A549 (cell line): ENCODE data around the gene CUL3. TPM values are rescaled to one million over a fixed set of nuclear protein-coding genes. Genes with fewer than 3 reads are reported as not detected.

ENCODE experiments used
- ATAC-seq, 2 experiments: fragments of 200-7000 bp in 1 of 2; fragments of >200 bp in 1 of 2; cut with Nextera tagmentation in 1 of 2; cut with Tn5 transposase in 1 of 2; 3 replicates each; pipeline versions ENCODE4 v1.8.0 to v1.9.1; 2018 to 2020; ENCODE audit warnings: mild to moderate bottlenecking in 1 of 2, moderate library complexity in 1 of 2
- CTCF ChIA-PET: fragments of 300-600 bp; sonication (Branson Sonifier 250); formaldehyde crosslinking; extraction: SDS; loops from one replicate; lab custom pipeline; 2021; ENCODE audit warnings: antibody characterized with exemption, inconsistent platforms; lab: Yijun Ruan, JAX
- POLR2A ChIA-PET: fragments of 350-600 bp; formaldehyde crosslinking; extraction: SDS; loops from one replicate; lab custom pipeline; 2021; ENCODE audit warnings: antibody characterized with exemption, inconsistent platforms; lab: Yijun Ruan, JAX
- DNase-seq, 2 experiments: peaks; one replicate each; pipeline versions ENCODE4 v3.0.0 to v3.0.0-alpha.2; 2011 to 2016; ENCODE audit warnings: low read depth in 1 of 2, low spot score in 1 of 2
- FAIRE-seq: peaks from 2 replicates; lab custom pipeline; 2011; peaks lifted over from hg19 to GRCh38; lab: Jason Lieb, UNC
- H3K27ac ChIP-seq, 2 experiments: fragments of >200 bp; sonication (Bioruptor Twin); formaldehyde crosslinking; 3 replicates each; pipeline ENCODE4 v1.5.1; 2016 to 2017
- H3K4me1 ChIP-seq: fragments of >200 bp; sonication (Bioruptor Twin); formaldehyde crosslinking; 3 replicates; pipeline ENCODE4 v1.6.1; 2016
- H3K4me2 ChIP-seq: fragments of >200 bp; sonication (Bioruptor Twin); formaldehyde crosslinking; 3 replicates; pipeline ENCODE4 v1.6.1; 2016
- H3K4me3 ChIP-seq: fragments of >200 bp; sonication (Bioruptor Twin); formaldehyde crosslinking; 3 replicates; pipeline ENCODE4 v1.5.1; 2016
- H3K9me3 ChIP-seq: fragments of >200 bp; sonication (Bioruptor Twin); formaldehyde crosslinking; 3 replicates; pipeline ENCODE4 v1.6.1; 2016
- BHLHE40 ChIP-seq: IDR thresholded peaks from 2 replicates; pipeline ENCODE4 v1.6.1; 2012; ENCODE audit warnings: low read depth, low read length, inconsistent platforms
- CBX2 ChIP-seq: fragments of 200-600 bp; sonication (generic); IDR thresholded peaks from 2 replicates; pipeline ENCODE4 v1.6.1; 2016; ENCODE audit warnings: low read depth, mild to moderate bottlenecking, borderline replicate concordance
- CBX8 ChIP-seq: fragments of 200-600 bp; sonication (generic); IDR thresholded peaks from 2 replicates; pipeline ENCODE4 v1.6.1; 2016
- CHD2 ChIP-seq: fragments of 150-350 bp; IDR thresholded peaks from 2 replicates; pipeline ENCODE4 v1.6.1; 2014; ENCODE audit warnings: low read length; ENCODE audit not compliant: partially characterized antibody
- EP300 ChIP-seq, 2 experiments: fragments of >200 bp; sonication (Bioruptor Twin); formaldehyde crosslinking; IDR thresholded peaks; 2 replicates in 1 of 2; 3 replicates in 1 of 2; pipeline ENCODE4 v1.6.1; 2016 to 2017
- FOSL2 ChIP-seq, 2 experiments: fragments of 450-650 bp in 1 of 2; fragments of >200 bp in 1 of 2; sonication (Bioruptor Twin) in 1 of 2; formaldehyde crosslinking; IDR thresholded peaks; 2 replicates each; pipeline versions ENCODE4 v1.5.0 to v1.6.1; 2016 to 2020; ENCODE audit warnings: mild to moderate bottlenecking in 1 of 2, moderate library complexity in 1 of 2
- FOXS1 ChIP-seq: fragments of 250-450 bp; sonication (Bioruptor Pico); IDR thresholded peaks from 2 replicates; pipeline ENCODE4 v1.5.0; 2020; ENCODE audit warnings: mild to moderate bottlenecking, moderate library complexity
- HES2 ChIP-seq: fragments of >200 bp; sonication (Bioruptor Twin); formaldehyde crosslinking; IDR thresholded peaks from 2 replicates; pipeline ENCODE4 v1.6.1; 2016
- HMGXB4 ChIP-seq: fragments of 250-450 bp; sonication (Bioruptor Pico); IDR thresholded peaks from 2 replicates; pipeline ENCODE4 v1.5.0; 2021; ENCODE audit warnings: mild to moderate bottlenecking, moderate library complexity, borderline replicate concordance
- HOXA7 ChIP-seq: fragments of 250-450 bp; sonication (Bioruptor Pico); IDR thresholded peaks from 2 replicates; pipeline ENCODE4 v1.5.0; 2020; ENCODE audit warnings: mild to moderate bottlenecking, moderate library complexity
- HOXB13 ChIP-seq: fragments of 250-450 bp; sonication (Bioruptor Pico); IDR thresholded peaks from 2 replicates; pipeline ENCODE4 v1.5.0; 2020; ENCODE audit warnings: low read depth, mild to moderate bottlenecking, moderate library complexity
- HOXB5 ChIP-seq: fragments of 250-450 bp; sonication (Bioruptor Pico); IDR thresholded peaks from 2 replicates; pipeline ENCODE4 v1.5.0; 2020; ENCODE audit warnings: mild to moderate bottlenecking, moderate library complexity
- JUN ChIP-seq, 2 experiments: fragments of >200 bp; sonication (Bioruptor Twin); formaldehyde crosslinking; IDR thresholded peaks; 2 replicates in 1 of 2; 3 replicates in 1 of 2; pipeline ENCODE4 v1.6.1; 2016 to 2017
- KDM1A ChIP-seq: fragments of 200-600 bp; sonication (generic); IDR thresholded peaks from 2 replicates; pipeline ENCODE4 v1.6.1; 2016; ENCODE audit warnings: low read depth, mild to moderate bottlenecking
- MAZ ChIP-seq: fragments of 150-350 bp; IDR thresholded peaks from 2 replicates; pipeline ENCODE4 v1.6.1; 2014; ENCODE audit warnings: antibody characterized with exemption, low read depth, low read length, borderline replicate concordance
- NFE2L2 ChIP-seq: fragments of 150-350 bp; conservative IDR thresholded peaks from 2 replicates; pipeline ENCODE4 v1.6.1; 2014; ENCODE audit warnings: low read length
- NPAS2 ChIP-seq: fragments of 250-450 bp; sonication (Bioruptor Pico); IDR thresholded peaks from 2 replicates; pipeline ENCODE4 v1.8.0; 2022; ENCODE audit warnings: mild to moderate bottlenecking, moderate library complexity, borderline replicate concordance
- PHF8 ChIP-seq: fragments of 200-600 bp; sonication (generic); IDR thresholded peaks from 2 replicates; pipeline ENCODE4 v1.6.1; 2016; ENCODE audit warnings: low read depth, mild to moderate bottlenecking, antibody characterized with exemption, moderate library complexity, borderline replicate concordance
- POLR2A ChIP-seq: IDR thresholded peaks from 2 replicates; pipeline ENCODE4 v1.6.1; 2012; ENCODE audit warnings: mild to moderate bottlenecking, low read length
- POLR2AphosphoS2 ChIP-seq: conservative IDR thresholded peaks from 2 replicates; pipeline ENCODE4 v1.6.1; 2012; ENCODE audit warnings: low read length, improper control_type of control experiment, inconsistent platforms
- RAD21 ChIP-seq, 2 experiments: fragments of >200 bp in 1 of 2; sonication (Bioruptor Twin) in 1 of 2; formaldehyde crosslinking in 1 of 2; IDR thresholded peaks in 1 of 2; conservative IDR thresholded peaks in 1 of 2; 2 replicates in 1 of 2; 3 replicates in 1 of 2; pipeline ENCODE4 v1.6.1; 2012 to 2018; ENCODE audit warnings: inconsistent platforms in 1 of 2
- RARB ChIP-seq: fragments of 250-450 bp; sonication (Bioruptor Pico); IDR thresholded peaks from 2 replicates; pipeline ENCODE4 v1.8.0; 2021; ENCODE audit warnings: mild to moderate bottlenecking, moderate library complexity
- SMC3 ChIP-seq: fragments of >200 bp; sonication (Bioruptor Twin); formaldehyde crosslinking; IDR thresholded peaks from 3 replicates; pipeline ENCODE4 v1.6.1; 2018; ENCODE audit warnings: inconsistent platforms
- USF2 ChIP-seq: fragments of 450-650 bp; IDR thresholded peaks from 2 replicates; pipeline ENCODE4 v1.6.1; 2014; ENCODE audit warnings: antibody characterized with exemption
- ZC3H11A ChIP-seq: fragments of 450-650 bp; IDR thresholded peaks from 2 replicates; pipeline ENCODE4 v1.6.1; 2014; ENCODE audit warnings: antibody characterized with exemption, mild to moderate bottlenecking
- ZFP36 ChIP-seq: fragments of 450-650 bp; IDR thresholded peaks from 2 replicates; pipeline ENCODE4 v1.6.1; 2014; ENCODE audit warnings: borderline replicate concordance; ENCODE audit not compliant: partially characterized antibody
- ZNF302 ChIP-seq: fragments of 250-450 bp; sonication (Bioruptor Pico); IDR thresholded peaks from 2 replicates; pipeline ENCODE4 v1.9.0; 2021; ENCODE audit warnings: inconsistent platforms, mild to moderate bottlenecking, moderate library complexity
- ZSCAN20 ChIP-seq: fragments of 250-450 bp; sonication (Bioruptor Pico); IDR thresholded peaks from 2 replicates; pipeline ENCODE4 v1.8.0; 2022; ENCODE audit warnings: mild to moderate bottlenecking, moderate library complexity
- WGBS: methylation state at CpG from one replicate; pipeline ENCODE4 v1.1.6; 2017; ENCODE audit errors: missing lambda C conversion rate; 5-methylcytosine and 5-hydroxymethylcytosine counted together
- polyA plus RNA-seq, 4 experiments: library from polyadenylated mRNA; depleted of rRNA in 3 of 4; stranded (reverse); fragments of >200 nt; fragmentation: RNase III in 1 of 4; extraction: RNeasy Plus Mini Kit Qiagen cat#74134 plus additional on column Dnase treatment in 1 of 4; gene quantifications; 2 replicates in 3 of 4; 3 replicates in 1 of 4; pipeline ENCODE4 v1.2.3, GENCODE V29; 2011 to 2017
- TF ChIP-seq, protein P1 (sequence below): fragments of >200 bp; sonication (Bioruptor Twin); formaldehyde crosslinking; IDR thresholded peaks from 3 replicates; pipeline ENCODE4 v1.6.1; 2016
- TF ChIP-seq, protein P2 (sequence below): IDR thresholded peaks from 2 replicates; pipeline ENCODE4 v1.6.1; 2012

Gene CUL3
- polyA plus RNA-seq, 2 of the 4 experiments (the other 2 are of a cell fraction): 70.5 to 73.9 TPM

GRCh38 chr2:224532931-224533330 lies 52.2 kb downstream of the CUL3 start:
- no peak overlapping the region for H3K27ac ChIP-seq
- H3K4me2 ChIP-seq: no peak overlapping the region
- WGBS: 92% methylated on average over 3 of the region's 3 CpGs
- H3K4me1 ChIP-seq: no peaks in the 10 kb centered on the region
- POLR2A ChIA-PET: no interaction called here
- no peak overlapping the region for H3K4me3 ChIP-seq
- TF ChIP-seq HOXA7 (CRISPR knock-in tag): no peak
- TF ChIP-seq CBX2: no peak
- no peak for TF ChIP-seq BHLHE40
- TF ChIP-seq HOXB5 (CRISPR knock-in tag): no peak
- TF ChIP-seq HES2: no peak
- TF ChIP-seq ZC3H11A: no peak
- TF ChIP-seq NPAS2: no peak
- TF ChIP-seq, protein P1, sequence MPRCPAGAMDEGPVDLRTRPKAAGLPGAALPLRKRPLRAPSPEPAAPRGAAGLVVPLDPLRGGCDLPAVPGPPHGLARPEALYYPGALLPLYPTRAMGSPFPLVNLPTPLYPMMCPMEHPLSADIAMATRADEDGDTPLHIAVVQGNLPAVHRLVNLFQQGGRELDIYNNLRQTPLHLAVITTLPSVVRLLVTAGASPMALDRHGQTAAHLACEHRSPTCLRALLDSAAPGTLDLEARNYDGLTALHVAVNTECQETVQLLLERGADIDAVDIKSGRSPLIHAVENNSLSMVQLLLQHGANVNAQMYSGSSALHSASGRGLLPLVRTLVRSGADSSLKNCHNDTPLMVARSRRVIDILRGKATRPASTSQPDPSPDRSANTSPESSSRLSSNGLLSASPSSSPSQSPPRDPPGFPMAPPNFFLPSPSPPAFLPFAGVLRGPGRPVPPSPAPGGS: no peak
- no peak for TF ChIP-seq CHD2
- no peak for TF ChIP-seq POLR2A
- TF ChIP-seq, all 56 proteins: peak for 0
- ATAC-seq (no peak), DNase-seq (no peak), FAIRE-seq (no peak)
- no peaks in the 10 kb centered on the region for H3K9me3 ChIP-seq
- CTCF ChIA-PET: no interaction called here

- Histone ChIP-seq H3K4me1 (no peaks in the 10 kb centered on the region), H3K4me3 (no peak overlapping the region), H3K9me3 (no peaks in the 10 kb centered on the region), H3K27ac (no peak overlapping the region), H3K4me2 (no peak overlapping the region)
- ATAC-seq: no peak
- FAIRE-seq: no peak
- 89% methylated on average over 1 of the region's 1 CpG for WGBS
- CTCF ChIA-PET: interaction anchor here (0.6 to 1.1 kb wide), 3 partner anchors 10 to 112 kb away, joined by 3 read pairs; no protein-coding TSS in a partner anchor
- POLR2A ChIA-PET: no interaction called here
- TF ChIP-seq HES2 (no peak), PHF8 (no peak), KDM1A (no peak), HOXB5 (CRISPR knock-in tag) (no peak), NFE2L2 (no peak), USF2 (no peak), SMC3 (no peak), ZFP36 (no peak), HMGXB4 (no peak), EP300 (IDR thresholded peaks at IDR 0.05) (no peak)
- TF ChIP-seq, protein P2, sequence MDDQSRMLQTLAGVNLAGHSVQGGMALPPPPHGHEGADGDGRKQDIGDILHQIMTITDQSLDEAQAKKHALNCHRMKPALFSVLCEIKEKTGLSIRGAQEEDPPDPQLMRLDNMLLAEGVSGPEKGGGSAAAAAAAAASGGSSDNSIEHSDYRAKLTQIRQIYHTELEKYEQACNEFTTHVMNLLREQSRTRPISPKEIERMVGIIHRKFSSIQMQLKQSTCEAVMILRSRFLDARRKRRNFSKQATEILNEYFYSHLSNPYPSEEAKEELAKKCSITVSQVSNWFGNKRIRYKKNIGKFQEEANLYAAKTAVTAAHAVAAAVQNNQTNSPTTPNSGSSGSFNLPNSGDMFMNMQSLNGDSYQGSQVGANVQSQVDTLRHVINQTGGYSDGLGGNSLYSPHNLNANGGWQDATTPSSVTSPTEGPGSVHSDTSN: no peak
- no peak for DNase-seq
Observed at GRCh38 chr2:224532441-224532840, 52.7 kb downstream of the CUL3 start.

DNA sequence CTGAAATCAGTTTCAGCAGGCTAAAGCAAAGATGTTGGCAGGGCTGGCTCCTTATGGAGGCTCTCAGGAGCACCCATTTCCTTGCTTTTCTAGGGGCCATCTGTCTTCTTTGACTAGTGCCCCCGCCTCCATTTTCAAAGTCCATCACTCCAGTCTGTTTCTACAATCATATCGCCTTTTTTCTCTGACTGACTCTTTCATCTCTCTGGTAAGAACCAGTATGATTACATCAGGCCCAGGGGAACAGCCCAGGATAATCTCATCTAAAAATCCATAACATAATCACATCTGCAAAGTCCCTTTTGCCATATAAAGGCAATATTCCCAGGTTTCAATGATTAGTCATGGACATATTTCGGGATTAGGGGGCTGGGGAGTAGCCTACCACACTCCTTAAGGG lies 57.0 kb downstream of the CUL3 start:
- POLR2A ChIA-PET: no interaction called here
- Histone ChIP-seq H3K9me3 (no peaks in the 10 kb centered on the region), H3K4me1 (peaks cover 29% of the 10 kb centered on the region), H3K4me2 (no peak overlapping the region), H3K4me3 (no peak overlapping the region), H3K27ac (no peak overlapping the region)
- WGBS: 66% methylated on average over 2 of the region's 3 CpGs
- FAIRE-seq (no peak), DNase-seq (no peak), ATAC-seq (no peak)
- CTCF ChIA-PET: interaction anchor here (1.5 kb wide), 1 partner anchor 13 kb away, joined by 5 read pairs; no protein-coding TSS in a partner anchor
- TF ChIP-seq POLR2AphosphoS2 (no peak), ZC3H11A (no peak), HOXB5 (CRISPR knock-in tag) (no peak), RAD21 (conservative IDR thresholded peaks at IDR 0.05 in 1 of 2, IDR thresholded peaks at IDR 0.05 in 1 of 2) (no peak), JUN (IDR thresholded peaks at IDR 0.05) (no peak), RARB (CRISPR knock-in tag) (no peak), MAZ (no peak), CBX8 (no peak), ZNF302 (CRISPR knock-in tag) (no peak), FOXS1 (CRISPR knock-in tag) (no peak), HOXB13 (CRISPR knock-in tag) (no peak), FOSL2 (IDR thresholded peaks at IDR 0.05) (no peak), FOSL2 (CRISPR knock-in tag; IDR thresholded peaks at IDR 0.05) (no peak), ZSCAN20 (no peak)
